ENCODE measurements around the gene DLG2. TPM values are rescaled to one million over a fixed set of nuclear protein-coding genes. Genes with fewer than 3 reads are reported as not detected.

DLG2 gene
- total RNA-seq, 1 experiment from 2014 or later, result 17.5 TPM

DNA sequence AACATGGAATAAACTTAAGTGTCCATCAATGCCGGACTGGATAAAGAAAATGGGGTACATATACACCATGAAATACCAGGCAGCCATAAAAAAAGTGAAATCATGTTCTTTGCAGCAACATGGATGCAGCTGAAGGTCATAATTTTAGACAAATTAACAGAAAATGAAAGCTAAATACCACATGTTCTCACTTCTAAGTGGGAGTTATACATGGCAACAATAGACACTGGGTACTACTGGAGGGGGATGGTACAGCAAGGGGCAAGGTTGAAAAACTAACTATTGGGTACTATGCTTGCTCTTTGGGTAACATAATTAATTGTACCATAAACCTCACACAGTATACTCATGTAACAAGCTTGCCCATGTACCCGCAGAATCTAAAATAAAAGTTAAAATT, 851.6 kb downstream of the DLG2 start:
- no peak for TF ChIP-seq FOXJ3 (CRISPR knock-in tag; IDR thresholded peaks at IDR 0.05; ENCODE audit: borderline replicate concordance)
- no peak for TF ChIP-seq ZNF138 (CRISPR knock-in tag; conservative IDR thresholded peaks at IDR 0.05)
- TF ChIP-seq ZNF281 (CRISPR knock-in tag; IDR thresholded peaks at IDR 0.05), result no peak
- TF ChIP-seq, protein P1, sequence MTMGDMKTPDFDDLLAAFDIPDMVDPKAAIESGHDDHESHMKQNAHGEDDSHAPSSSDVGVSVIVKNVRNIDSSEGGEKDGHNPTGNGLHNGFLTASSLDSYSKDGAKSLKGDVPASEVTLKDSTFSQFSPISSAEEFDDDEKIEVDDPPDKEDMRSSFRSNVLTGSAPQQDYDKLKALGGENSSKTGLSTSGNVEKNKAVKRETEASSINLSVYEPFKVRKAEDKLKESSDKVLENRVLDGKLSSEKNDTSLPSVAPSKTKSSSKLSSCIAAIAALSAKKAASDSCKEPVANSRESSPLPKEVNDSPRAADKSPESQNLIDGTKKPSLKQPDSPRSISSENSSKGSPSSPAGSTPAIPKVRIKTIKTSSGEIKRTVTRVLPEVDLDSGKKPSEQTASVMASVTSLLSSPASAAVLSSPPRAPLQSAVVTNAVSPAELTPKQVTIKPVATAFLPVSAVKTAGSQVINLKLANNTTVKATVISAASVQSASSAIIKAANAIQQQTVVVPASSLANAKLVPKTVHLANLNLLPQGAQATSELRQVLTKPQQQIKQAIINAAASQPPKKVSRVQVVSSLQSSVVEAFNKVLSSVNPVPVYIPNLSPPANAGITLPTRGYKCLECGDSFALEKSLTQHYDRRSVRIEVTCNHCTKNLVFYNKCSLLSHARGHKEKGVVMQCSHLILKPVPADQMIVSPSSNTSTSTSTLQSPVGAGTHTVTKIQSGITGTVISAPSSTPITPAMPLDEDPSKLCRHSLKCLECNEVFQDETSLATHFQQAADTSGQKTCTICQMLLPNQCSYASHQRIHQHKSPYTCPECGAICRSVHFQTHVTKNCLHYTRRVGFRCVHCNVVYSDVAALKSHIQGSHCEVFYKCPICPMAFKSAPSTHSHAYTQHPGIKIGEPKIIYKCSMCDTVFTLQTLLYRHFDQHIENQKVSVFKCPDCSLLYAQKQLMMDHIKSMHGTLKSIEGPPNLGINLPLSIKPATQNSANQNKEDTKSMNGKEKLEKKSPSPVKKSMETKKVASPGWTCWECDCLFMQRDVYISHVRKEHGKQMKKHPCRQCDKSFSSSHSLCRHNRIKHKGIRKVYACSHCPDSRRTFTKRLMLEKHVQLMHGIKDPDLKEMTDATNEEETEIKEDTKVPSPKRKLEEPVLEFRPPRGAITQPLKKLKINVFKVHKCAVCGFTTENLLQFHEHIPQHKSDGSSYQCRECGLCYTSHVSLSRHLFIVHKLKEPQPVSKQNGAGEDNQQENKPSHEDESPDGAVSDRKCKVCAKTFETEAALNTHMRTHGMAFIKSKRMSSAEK (CRISPR knock-in tag; IDR thresholded peaks at IDR 0.05; ENCODE audit: borderline replicate concordance), result no peak
- TF ChIP-seq, protein P2, sequence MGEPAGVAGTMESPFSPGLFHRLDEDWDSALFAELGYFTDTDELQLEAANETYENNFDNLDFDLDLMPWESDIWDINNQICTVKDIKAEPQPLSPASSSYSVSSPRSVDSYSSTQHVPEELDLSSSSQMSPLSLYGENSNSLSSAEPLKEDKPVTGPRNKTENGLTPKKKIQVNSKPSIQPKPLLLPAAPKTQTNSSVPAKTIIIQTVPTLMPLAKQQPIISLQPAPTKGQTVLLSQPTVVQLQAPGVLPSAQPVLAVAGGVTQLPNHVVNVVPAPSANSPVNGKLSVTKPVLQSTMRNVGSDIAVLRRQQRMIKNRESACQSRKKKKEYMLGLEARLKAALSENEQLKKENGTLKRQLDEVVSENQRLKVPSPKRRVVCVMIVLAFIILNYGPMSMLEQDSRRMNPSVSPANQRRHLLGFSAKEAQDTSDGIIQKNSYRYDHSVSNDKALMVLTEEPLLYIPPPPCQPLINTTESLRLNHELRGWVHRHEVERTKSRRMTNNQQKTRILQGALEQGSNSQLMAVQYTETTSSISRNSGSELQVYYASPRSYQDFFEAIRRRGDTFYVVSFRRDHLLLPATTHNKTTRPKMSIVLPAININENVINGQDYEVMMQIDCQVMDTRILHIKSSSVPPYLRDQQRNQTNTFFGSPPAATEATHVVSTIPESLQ (CRISPR knock-in tag; IDR thresholded peaks at IDR 0.05), result no peak
- TF ChIP-seq CDX4 (CRISPR knock-in tag; IDR thresholded peaks at IDR 0.05; ENCODE audit: borderline replicate concordance), result no peak
- no peak for TF ChIP-seq IRF2 (CRISPR knock-in tag; IDR thresholded peaks at IDR 0.05; ENCODE audit: borderline replicate concordance, low read depth)
- TF ChIP-seq ZNF263 (CRISPR knock-in tag; IDR thresholded peaks at IDR 0.05; ENCODE audit: low read depth), result no peak
- TF ChIP-seq, protein P3, sequence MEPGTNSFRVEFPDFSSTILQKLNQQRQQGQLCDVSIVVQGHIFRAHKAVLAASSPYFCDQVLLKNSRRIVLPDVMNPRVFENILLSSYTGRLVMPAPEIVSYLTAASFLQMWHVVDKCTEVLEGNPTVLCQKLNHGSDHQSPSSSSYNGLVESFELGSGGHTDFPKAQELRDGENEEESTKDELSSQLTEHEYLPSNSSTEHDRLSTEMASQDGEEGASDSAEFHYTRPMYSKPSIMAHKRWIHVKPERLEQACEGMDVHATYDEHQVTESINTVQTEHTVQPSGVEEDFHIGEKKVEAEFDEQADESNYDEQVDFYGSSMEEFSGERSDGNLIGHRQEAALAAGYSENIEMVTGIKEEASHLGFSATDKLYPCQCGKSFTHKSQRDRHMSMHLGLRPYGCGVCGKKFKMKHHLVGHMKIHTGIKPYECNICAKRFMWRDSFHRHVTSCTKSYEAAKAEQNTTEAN (CRISPR knock-in tag; IDR thresholded peaks at IDR 0.05), result no peak
- TF ChIP-seq, protein P4, sequence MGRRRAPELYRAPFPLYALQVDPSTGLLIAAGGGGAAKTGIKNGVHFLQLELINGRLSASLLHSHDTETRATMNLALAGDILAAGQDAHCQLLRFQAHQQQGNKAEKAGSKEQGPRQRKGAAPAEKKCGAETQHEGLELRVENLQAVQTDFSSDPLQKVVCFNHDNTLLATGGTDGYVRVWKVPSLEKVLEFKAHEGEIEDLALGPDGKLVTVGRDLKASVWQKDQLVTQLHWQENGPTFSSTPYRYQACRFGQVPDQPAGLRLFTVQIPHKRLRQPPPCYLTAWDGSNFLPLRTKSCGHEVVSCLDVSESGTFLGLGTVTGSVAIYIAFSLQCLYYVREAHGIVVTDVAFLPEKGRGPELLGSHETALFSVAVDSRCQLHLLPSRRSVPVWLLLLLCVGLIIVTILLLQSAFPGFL (CRISPR knock-in tag; IDR thresholded peaks at IDR 0.05; ENCODE audit: borderline replicate concordance), result no peak
- TF ChIP-seq ZNF317 (CRISPR knock-in tag; IDR thresholded peaks at IDR 0.05; ENCODE audit: borderline replicate concordance, low read depth), result no peak
- H3K36me3 Mint-ChIP-seq, result no peaks in the 10 kb centered on the region
- H3K27ac Mint-ChIP-seq, result no peak overlapping the region
- POLR2A ChIA-PET, result no interaction called here
- DNase-seq (ENCODE audit: low spot score) (no peak), ATAC-seq (no peak)
- no peaks in the 10 kb centered on the region for H3K4me1 Mint-ChIP-seq
- peaks cover 14% of the 10 kb centered on the region for H3K9me3 Mint-ChIP-seq
- H3K4me3 Mint-ChIP-seq, result no peak overlapping the region
- no peaks in the 10 kb centered on the region for H3K27me3 Mint-ChIP-seq (ENCODE audit: low read depth)
- CTCF ChIA-PET, result no interaction called here

DNA sequence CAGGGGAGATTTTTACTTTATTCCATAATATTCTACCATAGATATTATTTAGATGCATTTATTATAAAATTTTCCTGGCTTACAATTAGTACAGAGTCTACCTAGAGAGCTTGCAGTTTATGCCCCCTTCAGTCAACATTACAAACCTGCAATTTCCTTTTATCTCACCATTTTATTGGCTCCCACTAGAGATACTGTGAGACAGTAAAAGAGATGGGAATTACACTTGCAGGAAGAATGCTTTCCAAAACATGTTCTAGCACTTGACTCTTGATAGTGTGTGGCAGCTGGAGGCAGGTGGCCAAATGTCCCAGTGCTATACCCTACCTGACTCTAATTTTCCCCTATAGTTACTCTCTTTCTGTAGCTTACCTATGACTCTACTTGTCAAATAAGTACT, 863.2 kb downstream of the DLG2 start:
- CTCF ChIA-PET, result no interaction called here
- POLR2A ChIA-PET, result no interaction called here
- H3K4me1 Mint-ChIP-seq, result no peaks in the 10 kb centered on the region

More for the DNA sequence above, 863.2 kb downstream of the DLG2 start:
- no peak overlapping the region for H3K4me3 Mint-ChIP-seq
- DNase-seq (ENCODE audit: low spot score), result no peak
- TF ChIP-seq TCF7 (CRISPR knock-in tag; IDR thresholded peaks at IDR 0.05; ENCODE audit: low read depth), result no peak
- TF ChIP-seq ZNF416 (CRISPR knock-in tag; IDR thresholded peaks at IDR 0.05), result no peak
- TF ChIP-seq FOXJ3 (CRISPR knock-in tag; IDR thresholded peaks at IDR 0.05; ENCODE audit: borderline replicate concordance), result no peak
- TF ChIP-seq NFE2L1 (CRISPR knock-in tag; IDR thresholded peaks at IDR 0.05), result no peak
- TF ChIP-seq PRDM15 (CRISPR knock-in tag; IDR thresholded peaks at IDR 0.05), result no peak
- no peak for TF ChIP-seq CDX4 (CRISPR knock-in tag; IDR thresholded peaks at IDR 0.05; ENCODE audit: borderline replicate concordance)
- H3K9me3 Mint-ChIP-seq, result peaks cover under 1% of the 10 kb centered on the region; the same call in 1 of the 2 replicates
- H3K27me3 Mint-ChIP-seq (ENCODE audit: low read depth), result no peaks in the 10 kb centered on the region
- no peak for ATAC-seq
- H3K27ac Mint-ChIP-seq, result no peak overlapping the region
- H3K36me3 Mint-ChIP-seq, result no peaks in the 10 kb centered on the region

Measured in WTC11 (cell line).